Pancreas (tissue), 10 donors: ENCODE measurements around the gene CYFIP1. TPM values are rescaled to one million over a fixed set of nuclear protein-coding genes. Genes with fewer than 3 reads are reported as not detected.

Source experiments
- ATAC-seq, 4 donors: fragments of 200-7000 bp; cut with Tn5 transposase; one replicate each; pipeline versions ENCODE4 v1.8.0 to v1.9.1; 2020; ENCODE audit warnings: mild to moderate bottlenecking in 4 of 4, moderate library complexity in 4 of 4
- DNase-seq, 6 donors: peaks; one replicate each; pipeline ENCODE4 v3.0.0-alpha.2; 2020
- FAIRE-seq: peaks from 2 replicates; lab custom pipeline; 2012; peaks lifted over from hg19 to GRCh38; lab: Jason Lieb, UNC
- H3K27ac ChIP-seq, 4 donors: fragments of 200-600 bp; sonication (generic); 1 replicate in 3 of 4; 2 replicates in 1 of 4; pipeline versions ENCODE4 v1.5.0 to v1.8.0; 2020
- H3K27me3 ChIP-seq, 4 donors: fragments of 200-600 bp; one replicate each; pipeline ENCODE4 v1.8.0; 2021
- H3K36me3 ChIP-seq, 3 donors: fragments of 200-600 bp; sonication (generic) in 1 of 3; one replicate each; pipeline versions ENCODE4 v1.5.0 to v1.8.0; 2020 to 2021
- H3K4me1 ChIP-seq, 3 donors: fragments of 200-600 bp; one replicate each; pipeline ENCODE4 v1.8.0; 2021
- H3K4me3 ChIP-seq, 4 donors: fragments of 200-600 bp; sonication (generic) in 2 of 4; one replicate each; pipeline versions ENCODE4 v1.5.0 to v1.8.0; 2020 to 2021
- H3K9me3 ChIP-seq, 4 donors: fragments of 200-600 bp; one replicate each; pipeline ENCODE4 v1.8.0; 2021
- CTCF ChIP-seq, 4 donors: fragments of 200-600 bp; sonication (generic) in 3 of 4; IDR thresholded peaks; one replicate each; pipeline versions ENCODE4 v1.5.0 to v1.8.0; 2021; ENCODE audit warnings: antibody characterized with exemption in 4 of 4
- WGBS, 2 donors: extraction: QIAGEN DNeasy Blood & Tissue Kit; methylation state at CpG; one replicate each; pipeline ENCODE4 v1.1.7; 2013; 5-methylcytosine and 5-hydroxymethylcytosine counted together
- intact Hi-C, 3 donors: fragments of 100-400 bp; cut with DNase I; formaldehyde crosslinking; loops; one replicate each; pipeline versions ENCODE4 v1.11.1 to v1.14.2; 2022
- polyA plus RNA-seq, 2 donors: library from polyadenylated mRNA; stranded (reverse); fragments of 200-250 nt; gene quantifications; one replicate each; pipeline ENCODE4 v1.2.3, GENCODE V29; 2013
- total RNA-seq, 6 donors: library from RNA; stranded (reverse); fragmentation: NEBNext Ultra II Directional in 4 of 6; extraction: Animal tissue kit (Norgen Biotek cat#: 25700) in 4 of 6; gene quantifications; one replicate each; pipeline versions ENCODE4 v1.2.1 to v1.2.4, GENCODE V29; 2021 to 2023
- donor health status: healthy with polysubstance abuse.
- donor health status: DM: no; HTN: no; CAD: no; lungs with moderate emphysema.
- donor health status: DM: no; HTN: no; CAD: no.
- donor health status: control.
- donor health status: control.
- donor health status: Bipolar disorder and iron deficiency.
- donor health status: DM: yes; HTN: yes; CAD: no.
- donor health status: DM: no; HTN: no; CAD: no.
- donor health status: DM: no; HTN: no; CAD: no.
- donor health status: DM: yes; HTN: yes; CAD: no.

Gene CYFIP1
- total and polyA plus RNA-seq, 8 donors: 21.3 to 99.1 (median 59.2) TPM

DNA sequence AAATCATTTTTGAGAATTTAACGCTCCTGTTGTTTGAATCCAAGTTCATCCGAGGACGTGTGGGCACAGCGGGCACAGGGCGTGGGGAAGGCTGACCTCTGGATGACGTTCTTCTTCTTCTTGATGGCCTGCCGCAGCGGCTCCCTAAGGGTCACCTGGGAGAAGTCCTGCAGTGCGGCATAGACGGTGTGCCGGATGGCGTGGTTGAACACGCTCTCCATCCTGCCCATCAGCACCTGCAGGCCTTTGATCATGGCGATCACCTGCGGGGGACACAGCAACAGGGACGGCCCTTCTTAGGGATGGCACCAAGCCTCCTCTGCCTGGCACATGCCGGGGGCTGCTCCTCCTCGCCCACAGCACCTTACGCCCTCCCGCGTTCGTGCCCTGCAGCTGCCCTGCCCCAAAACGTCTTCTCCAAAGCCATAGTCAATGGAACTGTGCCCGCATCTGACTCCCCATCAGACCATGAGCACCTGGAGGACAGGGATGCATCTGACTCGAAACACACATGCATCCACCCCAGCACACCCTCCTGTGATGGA is 61.5 kb downstream of the CYFIP1 start:
- 95% methylated on average over 25 of the region's 25 CpGs for WGBS, 2 donors
- Histone ChIP-seq H3K36me3 (peaks cover 10 to 48% (median 19%) of the 10 kb centered on the region in 3 donors), H3K27me3 (no peaks in the 10 kb centered on the region), H3K9me3 (no peaks in the 10 kb centered on the region), H3K4me1 (no peaks in the 10 kb centered on the region), H3K4me3 (no peak overlapping the region), H3K27ac (no peak overlapping the region)
- TF ChIP-seq CTCF (IDR thresholded peaks at IDR 0.05): no peak
- ATAC-seq (no peak), FAIRE-seq (no peak), DNase-seq (peak in 1 of 6 donors; percentile 27)
- intact Hi-C loops: no loop called here

DNA sequence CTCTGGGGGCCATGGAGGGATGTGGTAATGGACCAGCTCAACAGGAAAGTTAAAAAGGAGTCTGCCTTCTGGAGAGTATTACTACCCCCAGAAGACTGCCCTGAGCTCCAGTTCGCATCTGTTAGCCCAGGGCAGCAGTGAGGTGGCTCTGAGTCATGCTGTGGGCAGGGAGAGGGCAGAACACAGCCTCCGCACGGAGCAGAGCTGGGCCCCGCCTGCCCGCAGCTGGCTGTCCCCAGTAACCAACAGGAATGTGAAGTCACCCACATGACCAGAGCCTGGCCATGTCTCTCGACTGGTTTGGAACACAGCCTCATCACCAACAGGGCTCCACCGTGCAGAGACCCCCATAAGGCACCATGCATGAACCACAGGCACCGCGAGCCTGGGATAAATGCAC is 62.1 kb downstream of the CYFIP1 start:
- Histone ChIP-seq H3K27me3 (no peaks in the 10 kb centered on the region), H3K4me1 (no peaks in the 10 kb centered on the region), H3K4me3 (no peak overlapping the region), H3K9me3 (no peaks in the 10 kb centered on the region), H3K36me3 (peaks cover 10 to 48% (median 19%) of the 10 kb centered on the region in 3 donors), H3K27ac (no peak overlapping the region)
- DNase-seq (peak in 1 of 6 donors; percentile 30), ATAC-seq (no peak), FAIRE-seq (no peak)
- intact Hi-C loops: no loop called here
- no peak for TF ChIP-seq CTCF (IDR thresholded peaks at IDR 0.05)
- 95 to 97% methylated on average over 9 of the region's 9 CpGs for WGBS, 2 donors

- peaks cover 10 to 47% (median 19%) of the 10 kb centered on the region in 3 donors for H3K36me3 ChIP-seq
- no peaks in the 10 kb centered on the region for H3K9me3 ChIP-seq
- H3K4me1 ChIP-seq: no peaks in the 10 kb centered on the region
- H3K4me3 ChIP-seq: no peak overlapping the region
- no peaks in the 10 kb centered on the region for H3K27me3 ChIP-seq
- no peak for TF ChIP-seq CTCF (IDR thresholded peaks at IDR 0.05)
- ATAC-seq (no peak), FAIRE-seq (no peak), DNase-seq (peak in 1 of 6 donors; percentile 45)
- no peak overlapping the region for H3K27ac ChIP-seq
- WGBS, 2 donors: 95 to 96% methylated on average over 18 of the region's 18 CpGs
- intact Hi-C loops: no loop called here
These were observed 62.6 kb downstream of the CYFIP1 start for GRCh38 chr15:22917556-22917955.

DNA sequence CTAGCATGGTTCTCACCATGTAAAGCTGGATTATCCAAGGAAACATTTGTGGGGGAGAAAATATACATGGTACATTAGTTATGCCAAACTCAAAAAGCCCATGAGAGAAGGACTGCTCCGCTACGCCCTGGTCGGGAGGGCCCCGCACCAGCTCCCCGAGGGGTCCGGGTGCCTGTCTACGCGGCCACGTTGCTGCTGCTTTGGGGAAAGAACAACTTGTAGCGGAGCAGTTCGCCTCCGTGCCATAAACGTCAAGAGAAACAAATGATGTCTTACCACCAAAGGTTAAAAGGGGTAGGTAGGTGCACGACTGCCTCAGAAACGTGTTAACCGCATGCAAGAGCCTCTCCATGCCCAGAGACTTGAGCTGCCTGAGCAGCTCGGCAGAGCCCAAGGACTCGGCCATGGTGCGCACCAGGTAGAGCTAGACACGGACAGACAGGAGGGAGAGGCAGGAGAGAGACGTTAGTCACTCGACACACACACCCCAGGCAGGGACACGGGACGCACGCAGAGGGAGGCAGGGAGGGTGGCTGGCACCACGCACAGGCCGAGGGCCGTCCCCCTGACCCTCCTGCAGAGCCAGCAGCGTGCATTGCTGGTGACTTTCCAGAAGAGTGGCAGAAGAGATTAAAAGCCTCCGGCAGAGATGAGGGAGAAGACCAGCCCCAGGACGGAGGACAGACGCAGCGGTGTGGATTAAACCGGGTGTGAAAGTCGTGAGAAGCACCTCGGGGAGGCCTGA is 63.4 kb downstream of the CYFIP1 start:
- Histone ChIP-seq H3K36me3 (peaks cover 10 to 55% (median 22%) of the 10 kb centered on the region in 3 donors), H3K4me1 (no peaks in the 10 kb centered on the region), H3K27ac (no peak overlapping the region), H3K9me3 (no peaks in the 10 kb centered on the region), H3K4me3 (no peak overlapping the region), H3K27me3 (no peaks in the 10 kb centered on the region)
- no peak for TF ChIP-seq CTCF (IDR thresholded peaks at IDR 0.05)
- FAIRE-seq (no peak), ATAC-seq (no peak), DNase-seq (peak in 1 of 6 donors; percentile 46)
- intact Hi-C loops: no loop called here
- WGBS, 2 donors: 94 to 95% methylated on average over 36 of the region's 36 CpGs
